Measurements from ENCODE around the gene MYO16. TPM values are rescaled to one million over a fixed set of nuclear protein-coding genes. Genes with fewer than 3 reads are reported as not detected.

The MYO16 gene
- polyA plus RNA-seq, 1 donor from 2014 or later: 2.5 TPM

DNA sequence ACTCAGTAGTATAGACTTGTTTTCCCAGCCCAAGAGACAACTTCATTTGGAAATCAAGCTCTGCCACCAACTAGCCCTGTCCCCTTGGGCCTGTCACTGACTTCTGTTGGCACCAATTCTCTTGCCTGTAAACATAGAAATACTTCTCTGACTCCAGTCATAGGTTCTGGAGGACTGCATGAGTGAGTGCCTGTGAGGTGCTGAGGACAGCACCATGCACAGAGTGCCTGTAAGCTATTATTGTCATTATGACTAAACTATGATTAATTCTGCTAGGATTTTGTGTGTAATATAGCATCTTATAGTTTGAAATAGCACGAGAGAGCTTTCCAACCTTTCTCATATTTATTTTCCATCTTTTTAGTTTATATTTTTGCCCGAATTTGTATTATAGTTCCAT is 247.9 kb downstream of the MYO16 start:
- TF ChIP-seq MXI1 (conservative IDR thresholded peaks at IDR 0.05; ENCODE audit: poor library complexity, severe bottlenecking): no peak
- TF ChIP-seq, protein P1, sequence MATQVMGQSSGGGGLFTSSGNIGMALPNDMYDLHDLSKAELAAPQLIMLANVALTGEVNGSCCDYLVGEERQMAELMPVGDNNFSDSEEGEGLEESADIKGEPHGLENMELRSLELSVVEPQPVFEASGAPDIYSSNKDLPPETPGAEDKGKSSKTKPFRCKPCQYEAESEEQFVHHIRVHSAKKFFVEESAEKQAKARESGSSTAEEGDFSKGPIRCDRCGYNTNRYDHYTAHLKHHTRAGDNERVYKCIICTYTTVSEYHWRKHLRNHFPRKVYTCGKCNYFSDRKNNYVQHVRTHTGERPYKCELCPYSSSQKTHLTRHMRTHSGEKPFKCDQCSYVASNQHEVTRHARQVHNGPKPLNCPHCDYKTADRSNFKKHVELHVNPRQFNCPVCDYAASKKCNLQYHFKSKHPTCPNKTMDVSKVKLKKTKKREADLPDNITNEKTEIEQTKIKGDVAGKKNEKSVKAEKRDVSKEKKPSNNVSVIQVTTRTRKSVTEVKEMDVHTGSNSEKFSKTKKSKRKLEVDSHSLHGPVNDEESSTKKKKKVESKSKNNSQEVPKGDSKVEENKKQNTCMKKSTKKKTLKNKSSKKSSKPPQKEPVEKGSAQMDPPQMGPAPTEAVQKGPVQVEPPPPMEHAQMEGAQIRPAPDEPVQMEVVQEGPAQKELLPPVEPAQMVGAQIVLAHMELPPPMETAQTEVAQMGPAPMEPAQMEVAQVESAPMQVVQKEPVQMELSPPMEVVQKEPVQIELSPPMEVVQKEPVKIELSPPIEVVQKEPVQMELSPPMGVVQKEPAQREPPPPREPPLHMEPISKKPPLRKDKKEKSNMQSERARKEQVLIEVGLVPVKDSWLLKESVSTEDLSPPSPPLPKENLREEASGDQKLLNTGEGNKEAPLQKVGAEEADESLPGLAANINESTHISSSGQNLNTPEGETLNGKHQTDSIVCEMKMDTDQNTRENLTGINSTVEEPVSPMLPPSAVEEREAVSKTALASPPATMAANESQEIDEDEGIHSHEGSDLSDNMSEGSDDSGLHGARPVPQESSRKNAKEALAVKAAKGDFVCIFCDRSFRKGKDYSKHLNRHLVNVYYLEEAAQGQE (IDR thresholded peaks at IDR 0.05; ENCODE audit: borderline replicate concordance): no peak
- TF ChIP-seq TAF1 (IDR thresholded peaks at IDR 0.05; ENCODE audit: low read depth): no peak
- TF ChIP-seq, protein P2, sequence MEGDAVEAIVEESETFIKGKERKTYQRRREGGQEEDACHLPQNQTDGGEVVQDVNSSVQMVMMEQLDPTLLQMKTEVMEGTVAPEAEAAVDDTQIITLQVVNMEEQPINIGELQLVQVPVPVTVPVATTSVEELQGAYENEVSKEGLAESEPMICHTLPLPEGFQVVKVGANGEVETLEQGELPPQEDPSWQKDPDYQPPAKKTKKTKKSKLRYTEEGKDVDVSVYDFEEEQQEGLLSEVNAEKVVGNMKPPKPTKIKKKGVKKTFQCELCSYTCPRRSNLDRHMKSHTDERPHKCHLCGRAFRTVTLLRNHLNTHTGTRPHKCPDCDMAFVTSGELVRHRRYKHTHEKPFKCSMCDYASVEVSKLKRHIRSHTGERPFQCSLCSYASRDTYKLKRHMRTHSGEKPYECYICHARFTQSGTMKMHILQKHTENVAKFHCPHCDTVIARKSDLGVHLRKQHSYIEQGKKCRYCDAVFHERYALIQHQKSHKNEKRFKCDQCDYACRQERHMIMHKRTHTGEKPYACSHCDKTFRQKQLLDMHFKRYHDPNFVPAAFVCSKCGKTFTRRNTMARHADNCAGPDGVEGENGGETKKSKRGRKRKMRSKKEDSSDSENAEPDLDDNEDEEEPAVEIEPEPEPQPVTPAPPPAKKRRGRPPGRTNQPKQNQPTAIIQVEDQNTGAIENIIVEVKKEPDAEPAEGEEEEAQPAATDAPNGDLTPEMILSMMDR (IDR thresholded peaks at IDR 0.05; ENCODE audit: poor library complexity, severe bottlenecking): no peak
- no peak for TF ChIP-seq SMC3 (conservative IDR thresholded peaks at IDR 0.05; ENCODE audit: poor library complexity)
- no peak for TF ChIP-seq EP300 (conservative IDR thresholded peaks at IDR 0.05; ENCODE audit: poor library complexity, severe bottlenecking)
- TF ChIP-seq POLR2AphosphoS5 (IDR thresholded peaks at IDR 0.05): no peak
- no peak for TF ChIP-seq EZH2 (IDR thresholded peaks at IDR 0.05; ENCODE audit: borderline replicate concordance, insufficient read depth, low read length, poor library complexity, severe bottlenecking)
- no peak for TF ChIP-seq RAD21 (conservative IDR thresholded peaks at IDR 0.05)

DNA sequence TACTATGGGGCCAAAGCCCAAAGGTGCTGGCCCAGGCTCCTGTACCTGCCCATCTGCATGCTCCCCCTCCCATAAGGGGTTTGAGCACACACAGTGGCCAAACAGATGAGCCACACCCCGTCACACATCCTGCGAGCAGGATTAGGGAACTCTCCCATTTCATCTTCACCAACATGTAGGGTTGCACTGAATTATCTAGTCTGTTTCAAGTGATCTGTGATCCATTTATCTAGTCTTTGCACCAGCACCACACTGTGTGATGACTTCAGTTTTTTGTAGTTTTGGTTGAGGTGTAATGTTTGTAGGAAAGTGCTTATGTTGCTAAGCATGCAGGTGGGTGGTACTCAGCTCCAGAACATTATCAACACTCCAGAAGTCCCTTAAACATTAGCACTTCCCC is 249.3 kb downstream of the MYO16 start:
- no peaks in the 10 kb centered on the region for H4K20me1 ChIP-seq (ENCODE audit: insufficient read depth)

More for the DNA sequence above, 247.9 kb downstream of the MYO16 start:
- Histone ChIP-seq H3F3A (ENCODE audit: insufficient read depth, low read length, poor library complexity, severe bottlenecking) (no peaks in the 10 kb centered on the region), H3K27me3 (ENCODE audit: insufficient read depth, low read depth, low read length) (no peaks in the 10 kb centered on the region), H3K9ac (ENCODE audit: low read length) (no peak overlapping the region), H3K79me2 (replicated peaks; ENCODE audit: insufficient read depth, low read length) (no peaks in the 10 kb centered on the region), H3K27ac (ENCODE audit: low read length) (no peak overlapping the region), H3K4me3 (ENCODE audit: low read length) (no peak overlapping the region), H3K4me2 (ENCODE audit: low read length) (no peak overlapping the region), H3K9me2 (ENCODE audit: insufficient read depth, low read length) (no peaks in the 10 kb centered on the region), H2AFZ (ENCODE audit: low read depth, low read length) (no peak overlapping the region), H3K36me3 (ENCODE audit: insufficient read depth, low read length) (no peaks in the 10 kb centered on the region), H4K20me1 (ENCODE audit: insufficient read depth) (no peaks in the 10 kb centered on the region), H3K9me3 (ENCODE audit: low read length) (peaks cover 7% of the 10 kb centered on the region)

More for the DNA sequence above, 249.3 kb downstream of the MYO16 start:
- Histone ChIP-seq H3K4me2 (ENCODE audit: low read length) (no peak overlapping the region), H3K9me3 (ENCODE audit: low read length) (peaks cover 7% of the 10 kb centered on the region), H3K79me2 (replicated peaks; ENCODE audit: insufficient read depth, low read length) (no peaks in the 10 kb centered on the region), H3K36me3 (ENCODE audit: insufficient read depth, low read length) (no peaks in the 10 kb centered on the region), H3K4me3 (ENCODE audit: low read length) (no peak overlapping the region), H3K27ac (ENCODE audit: low read length) (no peak overlapping the region), H3F3A (ENCODE audit: insufficient read depth, low read length, poor library complexity, severe bottlenecking) (no peaks in the 10 kb centered on the region), H3K27me3 (ENCODE audit: insufficient read depth, low read depth, low read length) (no peaks in the 10 kb centered on the region), H2AFZ (ENCODE audit: low read depth, low read length) (no peak overlapping the region), H3K9me2 (ENCODE audit: insufficient read depth, low read length) (no peaks in the 10 kb centered on the region), H3K9ac (ENCODE audit: low read length) (no peak overlapping the region)
- TF ChIP-seq MXI1 (conservative IDR thresholded peaks at IDR 0.05; ENCODE audit: poor library complexity, severe bottlenecking): no peak
- TF ChIP-seq, protein P2 (IDR thresholded peaks at IDR 0.05; ENCODE audit: poor library complexity, severe bottlenecking): no peak
- TF ChIP-seq, protein P1 (IDR thresholded peaks at IDR 0.05; ENCODE audit: borderline replicate concordance): no peak
- no peak for TF ChIP-seq TAF1 (IDR thresholded peaks at IDR 0.05; ENCODE audit: low read depth)
- no peak for TF ChIP-seq SMC3 (conservative IDR thresholded peaks at IDR 0.05; ENCODE audit: poor library complexity)
- no peak for TF ChIP-seq RAD21 (conservative IDR thresholded peaks at IDR 0.05)

Measured in neural cell (in vitro differentiated cells).